H1 (cell line): Measurements from ENCODE around the gene CCDC116. TPM values are rescaled to one million over a fixed set of nuclear protein-coding genes. Genes with fewer than 3 reads are reported as not detected.

Source experiments
- CTCF ChIA-PET: fragments of 300-600 bp; sonication (Branson Sonifier 250); formaldehyde crosslinking; loops from one replicate; lab custom pipeline; 2021; ENCODE audit not compliant: partially characterized antibody; lab: Charles Lee
- POLR2A ChIA-PET: fragments of 300-600 bp; sonication (Branson Sonifier 250); formaldehyde crosslinking; loops from one replicate; lab custom pipeline; 2021; ENCODE audit warnings: inconsistent platforms; ENCODE audit not compliant: partially characterized antibody; lab: Charles Lee
- DNase-seq, 2 experiments: peaks; one replicate each; pipeline versions ENCODE4 v3.0.0 to v3.0.0-alpha.2; 2010 to 2022; ENCODE audit warnings: low spot score in 2 of 2, low read depth in 1 of 2, mixed read lengths in 1 of 2
- FAIRE-seq: peaks from 2 replicates; lab custom pipeline; 2011; peaks lifted over from hg19 to GRCh38; lab: Jason Lieb, UNC
- H2AFZ ChIP-seq: 2 replicates; pipeline ENCODE4 v1.8.1; 2012; ENCODE audit warnings: low read length, inconsistent platforms
- H2AK5ac ChIP-seq: 2 replicates; pipeline ENCODE4 v1.6.1; 2013; ENCODE audit warnings: low read depth, low read length
- H2BK120ac ChIP-seq: replicated peaks from 2 replicates; pipeline ENCODE3; 2013; ENCODE audit warnings: low read depth, low read length, inconsistent platforms
- H2BK12ac ChIP-seq: 2 replicates; pipeline ENCODE4 v1.6.1; 2013; ENCODE audit warnings: low read depth, low read length
- H2BK15ac ChIP-seq: 2 replicates; pipeline ENCODE4 v1.6.1; 2013; ENCODE audit warnings: low read length
- H2BK20ac ChIP-seq: 2 replicates; pipeline ENCODE4 v1.6.1; 2013; ENCODE audit warnings: low read length
- H2BK5ac ChIP-seq: 2 replicates; pipeline ENCODE4 v1.6.1; 2013; ENCODE audit warnings: low read depth, low read length
- H3K14ac ChIP-seq: 2 replicates; pipeline ENCODE4 v1.6.1; 2013; ENCODE audit warnings: inconsistent platforms; ENCODE audit not compliant: insufficient read length
- H3K18ac ChIP-seq: 2 replicates; pipeline ENCODE4 v1.6.1; 2013; ENCODE audit warnings: low read length; ENCODE audit errors: extremely low read depth
- H3K23ac ChIP-seq: 2 replicates; pipeline ENCODE4 v1.6.1; 2013; ENCODE audit warnings: inconsistent platforms; ENCODE audit not compliant: insufficient read length
- H3K23me2 ChIP-seq: 2 replicates; pipeline ENCODE4 v1.6.1; 2013; ENCODE audit warnings: low read depth, low read length
- H3K27ac ChIP-seq: 2 replicates; pipeline ENCODE4 v1.6.1; 2011; ENCODE audit warnings: low read depth, low read length, inconsistent platforms
- H3K27me3 ChIP-seq, 4 experiments: replicated peaks in 1 of 4; 1 replicate in 1 of 4; 2 replicates in 3 of 4; pipeline versions ENCODE4 v1.6.1 to v1.8.1; 2011 to 2013; ENCODE audit warnings: low read length in 3 of 4, mild to moderate bottlenecking in 3 of 4, inconsistent platforms in 2 of 4, mixed read lengths in 2 of 4, moderate library complexity in 1 of 4; ENCODE audit not compliant: control insufficient read depth in 3 of 4, insufficient read depth in 3 of 4; ENCODE audit errors: extremely low read depth in 1 of 4
- H3K36me3 ChIP-seq, 4 experiments: 2 replicates each; pipeline versions ENCODE4 v1.6.1 to v1.8.1; 2011 to 2013; ENCODE audit warnings: mild to moderate bottlenecking in 4 of 4, low read length in 3 of 4, moderate library complexity in 2 of 4, control low read depth in 1 of 4, inconsistent platforms in 1 of 4; ENCODE audit not compliant: insufficient read depth in 4 of 4, control insufficient read depth in 2 of 4
- H3K4ac ChIP-seq: replicated peaks from 2 replicates; pipeline ENCODE3; 2013; ENCODE audit warnings: low read length, low read depth, mixed read lengths, inconsistent platforms; ENCODE audit not compliant: insufficient read length
- H3K4me1 ChIP-seq, 4 experiments: replicated peaks in 1 of 4; 1 replicate in 1 of 4; 2 replicates in 3 of 4; pipeline versions ENCODE4 v1.6.1 to v1.8.1; 2011 to 2013; ENCODE audit warnings: low read length in 3 of 4, inconsistent platforms in 2 of 4, mixed read lengths in 1 of 4; ENCODE audit not compliant: insufficient read depth in 4 of 4, control insufficient read depth in 3 of 4
- H3K4me2 ChIP-seq, 2 experiments: 2 replicates each; pipeline versions ENCODE4 v1.6.1 to v1.8.1; 2011 to 2013; ENCODE audit warnings: low read depth in 2 of 2, low read length in 2 of 2, control low read depth in 1 of 2, inconsistent platforms in 1 of 2, mild to moderate bottlenecking in 1 of 2; ENCODE audit not compliant: insufficient read depth in 1 of 2
- H3K4me3 ChIP-seq, 4 experiments: fragments of 200-600, 300-600 bp in 1 of 4; sonication (generic), shearing (Covaris generic), sonication (Bioruptor Twin) in 1 of 4; 2 replicates each; pipeline versions ENCODE4 v1.5.1 to v1.8.1; 2011 to 2016; ENCODE audit warnings: low read length in 4 of 4, low read depth in 3 of 4, control low read depth in 2 of 4, inconsistent platforms in 2 of 4, mild to moderate bottlenecking in 2 of 4, mixed read lengths in 1 of 4, moderate library complexity in 1 of 4; ENCODE audit not compliant: insufficient read depth in 2 of 4; ENCODE audit errors: extremely low read depth in 1 of 4
- H3K56ac ChIP-seq: replicated peaks from 2 replicates; pipeline ENCODE3; 2013; ENCODE audit warnings: low read depth, mild to moderate bottlenecking, mixed read lengths, low read length, inconsistent platforms; ENCODE audit not compliant: insufficient read length
- H3K79me1 ChIP-seq: 2 replicates; pipeline ENCODE4 v1.6.1; 2013; ENCODE audit warnings: low read depth, low read length, control low read depth
- H3K79me2 ChIP-seq, 2 experiments: 2 replicates each; pipeline versions ENCODE4 v1.6.1 to v1.8.1; 2012 to 2013; ENCODE audit warnings: low read length in 2 of 2, mild to moderate bottlenecking in 2 of 2, inconsistent platforms in 1 of 2; ENCODE audit not compliant: insufficient read depth in 2 of 2, control insufficient read depth in 1 of 2
- H3K9ac ChIP-seq, 4 experiments: replicated peaks in 1 of 4; 1 replicate in 1 of 4; 2 replicates in 3 of 4; pipeline versions ENCODE4 v1.6.1 to v1.8.1; 2011 to 2013; ENCODE audit warnings: low read depth in 3 of 4, low read length in 3 of 4, control low read depth in 2 of 4, mild to moderate bottlenecking in 2 of 4, moderate library complexity in 2 of 4, inconsistent platforms in 1 of 4; ENCODE audit errors: extremely low read depth in 1 of 4
- H3K9me3 ChIP-seq, 2 experiments: 2 replicates each; pipeline versions ENCODE4 v1.6.1 to v1.8.1; 2012 to 2013; ENCODE audit warnings: mild to moderate bottlenecking in 2 of 2, moderate library complexity in 2 of 2, control low read depth in 1 of 2, inconsistent platforms in 1 of 2, low read depth in 1 of 2, low read length in 1 of 2, mixed read lengths in 1 of 2; ENCODE audit not compliant: insufficient read depth in 2 of 2
- H4K20me1 ChIP-seq, 2 experiments: replicated peaks in 1 of 2; 2 replicates each; pipeline versions ENCODE3 to v1.8.1; 2011 to 2013; ENCODE audit warnings: inconsistent platforms in 2 of 2, low read length in 2 of 2, mild to moderate bottlenecking in 1 of 2; ENCODE audit not compliant: insufficient read depth in 2 of 2, control insufficient read depth in 1 of 2
- H4K5ac ChIP-seq: 2 replicates; pipeline ENCODE4 v1.6.1; 2013; ENCODE audit warnings: low read length, low read depth, mixed read lengths, inconsistent platforms; ENCODE audit not compliant: insufficient read length
- H4K8ac ChIP-seq: 2 replicates; pipeline ENCODE4 v1.8.0; 2013; ENCODE audit warnings: mild to moderate bottlenecking, moderate library complexity, low read length, inconsistent platforms; ENCODE audit not compliant: insufficient read depth; ENCODE audit errors: extremely low read depth
- H4K91ac ChIP-seq: replicated peaks from 2 replicates; pipeline ENCODE3; 2013; ENCODE audit warnings: low read length, mixed read lengths, inconsistent platforms; ENCODE audit not compliant: insufficient read length
- BCL11A ChIP-seq, 2 experiments: IDR thresholded peaks; one replicate each; pipeline ENCODE4 v1.6.1; 2011; ENCODE audit warnings: low read depth in 2 of 2, low read length in 2 of 2, mild to moderate bottlenecking in 2 of 2
- SAP30 ChIP-seq: fragments of 300-600 bp; sonication (generic); IDR thresholded peaks from 2 replicates; pipeline ENCODE4 v1.7.1; 2012; ENCODE audit warnings: low read length, moderate library complexity, mild to moderate bottlenecking, inconsistent platforms; ENCODE audit not compliant: insufficient read depth, insufficient replicate concordance
- SIN3A ChIP-seq, 2 experiments: IDR thresholded peaks in 1 of 2; conservative IDR thresholded peaks in 1 of 2; 2 replicates each; pipeline ENCODE4 v1.6.1; 2011 to 2012; ENCODE audit warnings: low read length in 2 of 2, improper control_type of control experiment in 1 of 2, low read depth in 1 of 2, mild to moderate bottlenecking in 1 of 2
- WGBS, 2 experiments: shearing (Covaris generic) in 1 of 2; methylation state at CpG; one replicate each; pipeline versions ENCODE4 v1.1.6 to v1.1.7; 2013 to 2015; ENCODE audit warnings: low lambda C conversion rate in 2 of 2, mixed read lengths in 2 of 2, inconsistent platforms in 1 of 2, low coverage in 1 of 2, missing lambda C conversion rate in 1 of 2; ENCODE audit not compliant: insufficient replicate concordance in 2 of 2, insufficient coverage in 1 of 2, insufficient read length in 1 of 2; ENCODE audit errors: extremely low coverage in 1 of 2, missing lambda C conversion rate in 1 of 2; 5-methylcytosine and 5-hydroxymethylcytosine counted together
- polyA plus RNA-seq, 7 experiments: library from polyadenylated mRNA; depleted of rRNA in 3 of 7; stranded (reverse) in 5 of 7; unstranded in 2 of 7; fragments of >200 nt in 5 of 7; fragments of 200-250 nt in 2 of 7; gene quantifications; 1 replicate in 5 of 7; 2 replicates in 1 of 7; 4 replicates in 1 of 7; pipeline versions ENCODE4 v1.2.1 to v1.2.3, GENCODE V29; 2011 to 2013; ENCODE audit warnings: missing spikeins in 2 of 7, mixed read lengths in 2 of 7
- total RNA-seq: library from RNA; stranded (reverse); fragmentation: NEBNext Ultra II Directional; extraction: Animal tissue kit (Norgen Biotek cat#: 25700); gene quantifications from 2 replicates; pipeline ENCODE4 v1.2.1, GENCODE V29; 2021

Gene CCDC116
- total and polyA plus RNA-seq, 2 of the 8 experiments (the other 6 are each of a cell fraction or from before 2014, with no cell fraction given): 0.08 TPM; not detected in 1

- Histone ChIP-seq H3K36me3 (peaks cover 0 to 8% (median 1%) of the 10 kb centered on the region in 4 experiments; a peak in 3 of 8 replicates), H2BK120ac (no peak overlapping the region), H3K9ac (no peak overlapping the region), H3K27ac (no peak overlapping the region), H3K18ac (no peak overlapping the region), H2BK12ac (no peak overlapping the region), H3K79me1 (peaks cover 25% of the 10 kb centered on the region), H3K23ac (no peak overlapping the region), H3K27me3 (no peaks in the 10 kb centered on the region), H3K4me1 (no peaks in the 10 kb centered on the region), H3K4me2 (no peak overlapping the region), H3K4ac (no peak overlapping the region), H3K79me2 (peaks cover 19 to 92% of the 10 kb centered on the region in 2 experiments), H4K8ac (no peak overlapping the region), H3K14ac (no peak overlapping the region), H4K5ac (no peak overlapping the region), H2BK15ac (no peak overlapping the region), H2BK20ac (no peak overlapping the region), H2AK5ac (no peak overlapping the region), H3K4me3 (no peak overlapping the region), H3K23me2 (no peaks in the 10 kb centered on the region), H3K9me3 (no peaks in the 10 kb centered on the region), H4K91ac (no peak overlapping the region), H2BK5ac (no peak overlapping the region), H2AFZ (no peak overlapping the region), H4K20me1 (peaks cover 41 to 52% of the 10 kb centered on the region in 2 experiments), H3K56ac (no peak overlapping the region)
- TF ChIP-seq BCL11A (IDR thresholded peaks at IDR 0.05; ENCODE audit: low read depth in 2 of 2, low read length in 2 of 2) (no peak), SAP30 (no peak), SIN3A (conservative IDR thresholded peaks at IDR 0.05 in 1 of 2, IDR thresholded peaks at IDR 0.05 in 1 of 2; ENCODE audit: low read depth in 1 of 2, low read length in 2 of 2) (no peak)
- ChIA-PET CTCF (interaction anchor here (0.7 to 2.8 kb wide), 7 partner anchors 9 to 53 kb away, joined by 3 to 10 read pairs (median 4); partner anchors contain the start of gene YDJC), POLR2A (interaction anchor here (0.9 to 1.4 kb wide), 4 partner anchors 10 to 39 kb away, joined by 3 to 4 read pairs (median 4); no protein-coding TSS in a partner anchor)
- WGBS, 2 experiments: 91% methylated on average over 4 of the region's 4 CpGs; no CpG with 5 or more reads in 1 of the 2 experiments
- no peak for FAIRE-seq
- DNase-seq: no peak
Observed at GRCh38 chr22:21587803-21588611, 44.6 kb upstream of the CCDC116 start.
